Measurements from ENCODE around the gene UGT1A3.

UGT1A3 gene

GRCh38 chr2:233768076-233768475 is 39.2 kb downstream of the UGT1A3 start:
- POLR2A ChIA-PET: no interaction called here
- no peak for DNase-seq (ENCODE audit: extremely low spot score)
- TF ChIP-seq CTCF (IDR thresholded peaks at IDR 0.05; ENCODE audit: control extremely low read depth, extremely low read depth, low read depth, missing control alignments): no peak
- CTCF ChIA-PET: no interaction called here

GRCh38 chr2:233769260-233769659 is 40.4 kb downstream of the UGT1A3 start:
- ChIA-PET CTCF (no interaction called here), POLR2A (no interaction called here)
- no peak for DNase-seq (ENCODE audit: extremely low spot score)
- no peak for TF ChIP-seq CTCF (IDR thresholded peaks at IDR 0.05; ENCODE audit: control extremely low read depth, extremely low read depth, low read depth, missing control alignments)

- CTCF ChIA-PET: no interaction called here
- DNase-seq (ENCODE audit: extremely low spot score): no peak
- POLR2A ChIA-PET: no interaction called here
- TF ChIP-seq CTCF (IDR thresholded peaks at IDR 0.05; ENCODE audit: control extremely low read depth, extremely low read depth, low read depth, missing control alignments): no peak
Measured at GRCh38 chr2:233772153-233772552, 43.3 kb downstream of the UGT1A3 start.

GRCh38 chr2:233772583-233772982 is 43.7 kb downstream of the UGT1A3 start:
- POLR2A ChIA-PET: no interaction called here
- CTCF ChIA-PET: no interaction called here
- DNase-seq (ENCODE audit: extremely low spot score): no peak
- no peak for TF ChIP-seq CTCF (IDR thresholded peaks at IDR 0.05; ENCODE audit: control extremely low read depth, extremely low read depth, low read depth, missing control alignments)

GRCh38 chr2:233773854-233774253 is 45.0 kb downstream of the UGT1A3 start:
- ChIA-PET POLR2A (interaction anchor here (0.6 kb wide), 1 partner anchor 955 kb away, joined by 4 read pairs; no protein-coding TSS in a partner anchor), CTCF (no interaction called here)
- TF ChIP-seq CTCF (IDR thresholded peaks at IDR 0.05; ENCODE audit: control extremely low read depth, extremely low read depth, low read depth, missing control alignments): no peak
- no peak for DNase-seq (ENCODE audit: extremely low spot score)

- no peak for DNase-seq (ENCODE audit: extremely low spot score)
- CTCF ChIA-PET: no interaction called here
- no peak for TF ChIP-seq CTCF (IDR thresholded peaks at IDR 0.05; ENCODE audit: control extremely low read depth, extremely low read depth, low read depth, missing control alignments)
- POLR2A ChIA-PET: no interaction called here
Measured at GRCh38 chr2:233775414-233775813, 46.6 kb downstream of the UGT1A3 start.

GRCh38 chr2:233778030-233778429 is 49.2 kb downstream of the UGT1A3 start, which contains the start of gene MROH2A:
MROH2A (plus strand) TSS chr2:233778330; CDS start chr2:233779359, 1,029 bp downstream.
- ChIA-PET CTCF (no interaction called here), POLR2A (no interaction called here)
- DNase-seq (ENCODE audit: extremely low spot score): no peak
- TF ChIP-seq CTCF (IDR thresholded peaks at IDR 0.05; ENCODE audit: control extremely low read depth, extremely low read depth, low read depth, missing control alignments): no peak
